GM18511 (cell line): ENCODE data around the gene RABIF.

ENCODE experiments used
- ATAC-seq: cut with Tn5 transposase; IDR thresholded peaks from one replicate; pipeline ENCODE4 v1.9.1; 2021; ENCODE audit warnings: mild to moderate bottlenecking, moderate library complexity; ENCODE audit not compliant: unreplicated experiment

RABIF gene

GRCh38 chr1:202879128-202879527 lies 9.8 kb downstream of the RABIF start:
- no peak for ATAC-seq

GRCh38 chr1:202873026-202873425 lies 15.9 kb downstream of the RABIF start:
- no peak for ATAC-seq

DNA sequence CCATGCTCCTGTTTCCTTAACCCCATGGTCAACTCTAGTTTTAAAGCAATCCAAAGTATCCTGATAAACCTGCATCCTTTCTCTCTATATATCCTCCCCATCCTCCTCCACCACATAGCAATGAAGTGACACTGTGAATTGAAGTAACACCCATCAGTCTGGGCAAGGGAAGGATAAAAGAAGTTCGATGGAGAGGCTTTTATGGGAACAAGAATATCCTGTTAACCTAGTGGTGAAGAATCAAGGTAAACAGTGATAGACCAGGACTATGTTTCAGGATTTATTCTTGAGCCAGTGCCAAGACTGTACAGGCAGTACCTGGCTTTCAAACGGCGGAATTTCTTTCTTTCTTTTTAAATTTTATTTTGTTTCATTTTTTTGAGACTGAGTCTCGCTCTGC lies 17.6 kb downstream of the RABIF start:
- no peak for ATAC-seq

DNA sequence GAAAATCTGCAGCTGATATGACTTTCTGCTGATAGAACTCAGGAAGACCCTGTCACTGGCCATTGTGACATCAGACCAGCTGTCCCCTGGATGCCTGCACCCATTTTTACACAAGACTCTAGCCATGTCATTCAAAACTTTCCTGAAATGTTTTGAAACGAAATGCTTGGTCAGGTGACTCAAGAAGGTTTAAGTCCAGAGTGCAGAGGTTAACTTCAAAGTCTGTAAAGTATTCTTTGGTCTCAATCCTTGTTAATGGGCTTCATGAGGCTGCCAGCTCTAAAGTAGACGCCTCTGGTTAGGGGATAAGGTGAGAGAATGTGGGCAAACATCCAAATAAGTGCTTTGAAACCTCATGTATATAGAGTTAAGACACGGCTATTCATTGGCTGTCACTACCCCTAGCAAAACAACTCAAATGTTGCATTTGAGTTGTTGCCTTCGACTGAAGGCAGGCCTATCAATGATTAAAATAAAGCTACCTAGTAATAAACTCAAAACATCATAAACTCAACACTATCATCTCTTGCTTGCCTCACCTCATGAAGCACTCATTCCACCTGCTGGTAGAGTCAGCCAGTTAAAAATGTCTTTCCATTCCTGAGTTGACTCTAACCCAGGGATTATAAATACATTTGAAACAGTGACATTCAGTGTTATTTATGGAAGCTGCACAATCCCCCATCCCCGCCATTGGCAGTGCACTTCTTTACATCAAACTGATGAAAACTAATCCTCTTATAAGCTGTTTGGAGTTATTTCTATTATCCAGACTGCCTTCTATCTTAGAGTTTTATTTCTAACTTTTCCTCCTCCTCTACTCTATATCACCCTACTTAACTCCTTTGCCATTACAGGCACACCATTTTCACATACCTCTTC lies 26.0 kb downstream of the RABIF start:
- no peak for ATAC-seq

- peak; percentile 92 for ATAC-seq
Measured at GRCh38 chr1:202861420-202862132, 27.4 kb downstream of the RABIF start.

DNA sequence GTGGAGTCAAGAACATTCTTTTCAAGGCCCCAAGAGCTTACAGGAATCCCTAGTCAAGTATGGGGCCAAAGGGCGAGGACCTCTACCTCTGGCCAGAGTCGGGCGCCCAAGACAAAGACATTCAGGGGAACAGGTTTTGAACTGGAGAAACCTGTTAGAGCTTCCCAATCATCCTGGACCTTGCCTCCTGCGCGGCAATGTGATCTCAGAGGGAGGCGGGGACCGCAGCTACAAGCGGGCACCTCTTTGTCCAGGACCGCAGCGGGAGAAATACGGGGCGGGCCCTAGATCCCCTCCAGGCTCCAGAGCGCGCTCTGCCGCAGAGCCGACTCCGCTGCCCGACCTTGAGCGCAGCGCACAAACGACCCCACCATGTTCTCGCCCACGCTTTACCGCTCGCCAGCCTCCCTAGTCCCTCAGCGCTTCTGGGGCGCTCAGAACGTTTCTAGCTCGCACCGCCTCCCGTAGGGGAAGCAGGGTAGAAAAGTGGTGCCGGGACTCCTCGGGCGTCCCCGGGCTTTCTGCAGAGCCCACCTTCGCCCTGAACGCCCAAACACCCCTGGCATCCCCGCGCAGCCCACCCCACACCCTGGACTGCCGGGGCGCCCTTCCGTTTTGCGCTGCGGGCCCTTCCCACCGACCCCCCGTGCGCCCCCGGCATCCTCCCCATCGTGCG lies 28.1 kb downstream of the RABIF start:
- peak; percentile 39 for ATAC-seq

DNA sequence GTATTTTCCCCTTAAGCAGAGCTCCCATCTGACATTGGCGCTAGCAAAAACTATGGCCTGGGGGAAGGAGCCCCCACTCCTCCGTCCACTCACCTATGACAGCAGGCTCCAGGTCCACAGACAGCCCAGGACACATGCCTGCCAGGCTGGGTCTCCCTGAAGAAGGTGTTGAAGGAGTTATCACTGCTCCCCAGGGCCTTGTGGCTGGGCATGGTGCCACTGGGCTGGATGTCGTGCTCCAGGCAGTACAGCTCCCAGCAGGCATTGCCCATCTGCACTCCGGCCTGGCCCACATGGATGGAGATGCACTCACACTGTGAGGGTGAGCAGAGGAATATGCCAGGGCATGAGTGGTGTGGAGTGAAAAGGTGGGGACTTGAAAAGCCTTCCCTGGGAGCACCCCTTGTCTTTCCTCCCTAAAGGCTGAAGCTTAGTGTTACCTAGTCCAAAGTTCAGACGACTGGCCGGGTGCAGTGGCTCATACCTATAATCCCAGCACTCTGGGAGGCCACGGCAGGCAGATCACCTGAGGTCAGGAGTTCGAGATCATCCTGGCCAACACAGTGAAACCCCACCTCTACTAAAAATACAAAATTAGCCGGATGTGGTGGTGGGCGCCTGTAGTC lies 30.0 kb downstream of the RABIF start:
- no peak for ATAC-seq

DNA sequence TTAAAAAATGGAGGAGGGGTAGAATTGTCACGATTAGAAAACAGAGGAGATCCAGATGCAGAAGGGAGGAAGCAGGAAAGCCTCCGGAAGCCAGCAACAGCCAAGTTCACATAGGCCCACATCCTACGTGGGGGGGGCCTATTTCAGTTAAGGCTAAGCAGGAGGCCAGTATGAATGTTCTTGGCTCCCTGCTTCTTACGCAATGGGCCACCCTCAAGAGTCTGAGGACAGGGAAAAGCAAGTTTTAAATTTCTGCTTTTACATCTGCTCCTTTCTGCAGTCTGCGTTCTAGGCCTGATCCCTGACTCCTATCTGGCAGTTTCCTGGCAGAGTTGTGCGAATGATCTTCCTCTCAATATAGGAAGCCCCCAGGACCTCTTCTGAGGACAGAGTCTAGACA lies 30.6 kb downstream of the RABIF start:
- no peak for ATAC-seq

DNA sequence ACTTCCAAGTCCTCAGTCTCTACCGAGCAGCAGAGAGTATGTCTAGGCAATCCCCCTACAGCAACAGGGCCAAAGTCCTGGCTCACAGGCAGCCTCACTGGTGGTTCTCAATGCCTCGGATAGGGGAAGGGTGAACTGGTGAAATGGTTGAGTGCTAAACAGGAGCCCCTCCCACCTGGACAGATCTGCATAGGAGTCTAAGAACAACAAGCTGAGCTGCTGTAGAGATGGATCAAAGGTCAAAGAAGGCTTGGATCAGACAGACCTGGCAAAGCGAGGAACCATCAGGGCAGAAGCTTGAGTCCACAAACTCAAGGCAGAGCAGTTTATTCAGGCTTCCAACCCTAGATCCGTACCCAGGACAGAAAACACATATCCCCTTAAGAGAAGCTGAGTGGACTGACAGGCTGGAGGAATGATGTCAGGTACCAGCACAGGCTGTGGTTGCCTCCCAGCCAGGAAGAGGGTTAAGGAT lies 31.8 kb downstream of the RABIF start:
- ATAC-seq, result no peak

- ATAC-seq, result no peak
Measured at GRCh38 chr1:202856014-202856413, 32.9 kb downstream of the RABIF start.

- ATAC-seq, result no peak
Measured at GRCh38 chr1:202854787-202855186, 34.2 kb downstream of the RABIF start.

DNA sequence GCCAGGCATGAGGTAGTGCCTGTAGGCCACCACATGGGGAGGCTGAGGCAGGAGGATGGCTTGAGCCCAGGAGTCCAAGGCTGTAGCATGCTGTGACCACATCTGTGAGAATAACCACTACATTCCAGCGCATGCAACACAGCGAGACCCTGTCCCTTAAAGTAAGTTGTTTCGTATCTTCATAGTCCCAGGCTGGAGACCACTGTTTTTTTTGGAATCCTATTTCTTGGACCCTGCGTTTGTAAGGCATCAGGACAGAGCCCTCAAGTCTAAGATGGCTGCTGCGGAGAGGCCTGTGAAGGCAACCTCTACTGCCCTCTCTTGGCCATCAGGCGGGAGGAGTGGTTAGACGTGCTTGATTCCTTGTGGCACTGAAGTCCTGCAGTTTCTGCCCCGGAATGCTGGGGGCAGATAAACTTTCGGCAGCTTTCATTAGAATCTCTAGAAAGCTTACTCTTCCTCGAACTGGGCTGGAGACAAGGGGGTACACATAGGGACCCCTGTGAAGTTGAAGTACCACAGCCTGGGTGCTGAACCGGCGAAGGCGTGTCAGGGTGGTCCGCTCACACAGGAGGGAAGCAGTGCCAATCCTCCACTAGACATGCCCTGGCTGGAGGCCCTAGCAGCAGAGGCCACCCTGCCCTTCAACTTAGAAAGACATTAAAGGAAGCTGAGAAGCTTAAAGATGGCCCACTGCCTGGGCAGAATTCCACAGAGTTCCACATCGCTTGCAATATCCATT lies 36.6 kb downstream of the RABIF start:
- ATAC-seq, result no peak

DNA sequence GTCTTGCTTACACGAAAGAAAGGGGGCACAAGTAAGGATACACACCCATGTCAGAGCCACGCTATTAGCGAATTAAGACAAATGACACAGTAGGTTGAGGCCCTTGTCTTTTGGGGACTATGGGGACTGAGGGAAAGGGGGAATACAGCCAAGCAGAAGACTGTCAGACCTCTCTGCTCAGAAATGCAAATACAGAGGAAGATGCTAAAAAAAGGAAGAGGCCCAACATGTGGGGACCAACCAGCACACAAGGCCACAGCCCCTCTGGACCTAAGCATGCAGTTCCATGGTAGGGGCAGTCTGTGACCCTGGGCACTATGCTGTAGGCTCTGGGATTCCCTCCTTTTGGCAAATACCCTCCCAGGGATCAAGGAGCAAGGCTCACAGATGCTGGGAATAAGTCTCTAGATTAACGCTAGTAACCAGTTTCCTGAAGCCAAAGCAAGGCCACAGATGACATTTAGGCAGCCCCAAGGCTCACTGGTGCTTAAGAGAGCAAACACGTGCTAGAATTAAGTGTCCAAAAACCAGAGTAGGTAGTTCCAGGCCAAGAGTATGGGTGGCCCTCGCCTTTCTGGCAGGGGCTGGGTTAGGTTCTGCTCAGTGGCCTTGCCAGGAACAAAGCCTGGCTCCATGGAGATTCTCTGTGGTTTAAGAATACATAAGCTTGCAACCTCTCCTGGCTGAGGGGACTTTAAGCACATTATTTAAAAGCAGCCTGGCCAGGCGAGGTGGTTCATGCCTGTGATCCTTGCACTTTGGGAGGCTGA lies 38.2 kb downstream of the RABIF start:
- ATAC-seq, result no peak

GRCh38 chr1:202848191-202848542 lies 40.8 kb downstream of the RABIF start:
- ATAC-seq, result peak; percentile 60

DNA sequence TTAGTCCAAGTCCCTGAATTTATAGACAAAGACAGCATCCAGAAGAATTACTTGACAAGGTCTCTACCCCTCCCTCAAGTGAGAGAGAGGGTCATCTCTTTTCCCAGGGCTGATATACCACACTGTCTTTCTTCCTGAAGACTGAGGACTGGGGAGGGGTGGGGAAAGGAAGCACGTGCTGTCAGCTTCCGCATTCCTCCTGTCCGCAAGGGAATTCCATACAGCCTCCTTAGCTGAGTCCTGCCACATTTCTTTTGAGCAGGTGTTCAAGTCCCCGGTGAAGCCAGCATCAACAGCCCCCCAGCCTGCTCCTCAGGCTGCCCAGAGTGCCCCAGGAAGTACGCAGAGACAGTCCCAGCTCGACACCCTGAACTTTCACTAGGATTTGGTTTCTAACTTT lies 44.0 kb downstream of the RABIF start:
- ATAC-seq, result no peak

DNA sequence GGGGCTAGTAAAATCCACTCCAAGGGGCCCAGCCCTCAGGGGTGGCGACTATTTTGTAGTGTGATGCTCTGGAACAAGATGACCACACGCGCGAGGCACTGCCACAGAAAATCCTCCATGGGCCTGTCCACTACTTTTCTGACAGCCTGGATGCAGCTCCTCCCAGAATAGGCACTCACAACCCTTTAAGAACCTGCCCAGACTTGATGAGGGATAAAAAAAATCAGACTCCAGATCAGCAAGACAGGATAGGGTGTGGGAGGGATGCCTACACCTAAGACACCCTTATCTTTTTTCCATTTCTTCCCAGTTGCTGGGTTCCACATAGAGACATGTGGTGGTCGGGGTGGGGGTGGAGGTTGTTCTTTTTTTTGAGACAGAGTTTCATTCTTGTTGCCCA lies 44.7 kb downstream of the RABIF start:
- no peak for ATAC-seq

- ATAC-seq, result no peak
Measured at GRCh38 chr1:202843081-202843480, 45.9 kb downstream of the RABIF start.

- ATAC-seq, result no peak
Measured at GRCh38 chr1:202837746-202838262, 51.1 kb downstream of the RABIF start.

GRCh38 chr1:202836623-202837403 lies 52.1 kb downstream of the RABIF start:
- ATAC-seq, result no peak
